PFSK-1 (cell line): ENCODE results near the gene VTN. TPM values are rescaled to one million over a fixed set of nuclear protein-coding genes. Genes with fewer than 3 reads are reported as not detected.

Source experiments
- FOXP2 ChIP-seq: optimal IDR thresholded peaks from 2 replicates; pipeline ENCODE3; 2011; ENCODE audit warnings: borderline replicate concordance, control low read depth, inconsistent platforms; ENCODE audit not compliant: insufficient read depth; ENCODE audit errors: extremely low read length, extremely low read depth
- POLR2AphosphoS5 ChIP-seq: IDR thresholded peaks from 2 replicates; pipeline ENCODE4 v1.6.1; 2012; ENCODE audit warnings: low read depth, mild to moderate bottlenecking, control low read depth, low read length, moderate library complexity
- REST ChIP-seq, 2 experiments: IDR thresholded peaks; 2 replicates each; pipeline versions ENCODE4 v1.6.1 to v1.8.0; 2011 to 2012; ENCODE audit warnings: low read depth in 2 of 2, low read length in 2 of 2, control low read depth in 1 of 2, inconsistent platforms in 1 of 2, mild to moderate bottlenecking in 1 of 2, moderate library complexity in 1 of 2; ENCODE audit not compliant: insufficient read depth in 1 of 2
- SIN3A ChIP-seq: IDR thresholded peaks from 2 replicates; pipeline ENCODE4 v1.6.1; 2012; ENCODE audit warnings: mild to moderate bottlenecking, low read length, moderate library complexity, borderline replicate concordance; ENCODE audit not compliant: insufficient read depth
- TAF1 ChIP-seq: IDR thresholded peaks from 2 replicates; pipeline ENCODE4 v1.6.1; 2012; ENCODE audit warnings: low read length, control low read depth, borderline replicate concordance; ENCODE audit not compliant: insufficient read depth
- polyA plus RNA-seq: library from polyadenylated mRNA; unstranded; fragments of >200 nt; gene quantifications from one replicate; pipeline ENCODE4 v1.2.1, GENCODE V29; 2012; ENCODE audit warnings: low read depth, missing spikeins; ENCODE audit not compliant: insufficient read length

Gene VTN
- 0.36 TPM for polyA plus RNA-seq

GRCh38 chr17:28370035-28370743, at the start of gene VTN:
Gene VTN, minus strand, starts transcription at chr17:28370307. Its CDS starts 104 bp downstream, at chr17:28370203.
- TF ChIP-seq REST (IDR thresholded peaks at IDR 0.05; ENCODE audit: insufficient read depth in 1 of 2, low read depth in 2 of 2, low read length in 2 of 2): no peak; a peak in 1 of 4 replicates
- TF ChIP-seq POLR2AphosphoS5: no peak
- no peak for TF ChIP-seq TAF1
- TF ChIP-seq SIN3A: no peak
- no peak for TF ChIP-seq FOXP2

GRCh38 chr17:28416703-28417311, 46.7 kb upstream of the VTN start:
- TF ChIP-seq REST (IDR thresholded peaks at IDR 0.05; ENCODE audit: insufficient read depth in 1 of 2, low read depth in 2 of 2, low read length in 2 of 2) (peak in 1 of 2 experiments; percentile 61; a peak in 1 of 4 replicates), SIN3A (no peak)

DNA sequence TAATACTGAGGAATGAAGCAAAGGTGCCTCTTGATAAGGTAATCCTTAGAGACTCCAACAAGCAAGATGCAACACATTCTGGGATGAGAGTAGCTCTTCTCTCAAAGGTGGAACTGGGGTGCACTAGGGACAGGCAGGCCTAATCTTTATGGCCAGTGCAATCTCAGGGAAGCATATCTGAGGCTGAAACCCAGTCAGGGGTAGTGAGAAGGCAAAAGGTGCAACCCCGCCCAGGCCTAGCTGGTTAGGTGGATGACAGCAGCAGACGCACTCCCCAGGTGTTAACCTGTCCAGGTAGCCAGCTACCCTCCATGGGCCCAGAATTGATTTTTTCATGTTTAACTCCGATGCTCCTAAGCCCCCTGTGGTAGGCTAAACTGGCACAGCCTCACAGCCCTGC, 45.8 kb upstream of the VTN start:
- TF ChIP-seq FOXP2 (no peak), REST (IDR thresholded peaks at IDR 0.05; ENCODE audit: insufficient read depth in 1 of 2, low read depth in 2 of 2, low read length in 2 of 2) (no peak), POLR2AphosphoS5 (no peak), TAF1 (no peak), SIN3A (no peak)

GRCh38 chr17:28413804-28414203, 43.7 kb upstream of the VTN start:
- TF ChIP-seq FOXP2 (no peak), REST (IDR thresholded peaks at IDR 0.05; ENCODE audit: insufficient read depth in 1 of 2, low read depth in 2 of 2, low read length in 2 of 2) (no peak), POLR2AphosphoS5 (no peak), SIN3A (no peak), TAF1 (no peak)

- TF ChIP-seq POLR2AphosphoS5 (no peak), SIN3A (no peak), TAF1 (no peak), REST (IDR thresholded peaks at IDR 0.05; ENCODE audit: insufficient read depth in 1 of 2, low read depth in 2 of 2, low read length in 2 of 2) (no peak), FOXP2 (no peak)
Measured at GRCh38 chr17:28412099-28412498, 42.0 kb upstream of the VTN start.
